GM18870 (cell line): Measurements from ENCODE around the gene ZNF839.
"Not testable (repeated sequence)": the region's sequence is repeated elsewhere in the genome, so short reads cannot be mapped to it uniquely, and the experiment has no call there.

Source experiments
- ATAC-seq: cut with Tn5 transposase; IDR thresholded peaks from one replicate; pipeline ENCODE4 v1.9.1; 2021; ENCODE audit warnings: moderate library complexity; ENCODE audit not compliant: unreplicated experiment

Gene ZNF839

GRCh38 chr14:102335163-102335562, 15.6 kb downstream of the ZNF839 start:
- ATAC-seq, result no peak

- no peak for ATAC-seq
Measured at GRCh38 chr14:102338724-102339123, 19.2 kb downstream of the ZNF839 start.

- ATAC-seq, result no peak
Measured at GRCh38 chr14:102341566-102341965, 22.0 kb downstream of the ZNF839 start.

- no peak for ATAC-seq
Measured at GRCh38 chr14:102342238-102342637, 22.7 kb downstream of the ZNF839 start.

- no peak for ATAC-seq
Measured at GRCh38 chr14:102344084-102344483, 24.5 kb downstream of the ZNF839 start.

- no peak for ATAC-seq
Measured at GRCh38 chr14:102344485-102344884, 24.9 kb downstream of the ZNF839 start.

- no peak for ATAC-seq
Measured at GRCh38 chr14:102345232-102345631, 25.7 kb downstream of the ZNF839 start.

- no peak for ATAC-seq
Measured at GRCh38 chr14:102346645-102347044, 27.1 kb downstream of the ZNF839 start.

GRCh38 chr14:102348376-102348775, 28.8 kb downstream of the ZNF839 start:
- no peak for ATAC-seq

GRCh38 chr14:102351023-102351422, 31.5 kb downstream of the ZNF839 start:
- no peak for ATAC-seq

GRCh38 chr14:102351593-102351992, 32.0 kb downstream of the ZNF839 start:
- ATAC-seq, result not testable (repeated sequence)

GRCh38 chr14:102352213-102352612, 32.7 kb downstream of the ZNF839 start:
- ATAC-seq, result no peak

- ATAC-seq, result no peak
Measured at GRCh38 chr14:102353126-102353619, 33.6 kb downstream of the ZNF839 start.

GRCh38 chr14:102356280-102356679, 36.7 kb downstream of the ZNF839 start:
- no peak for ATAC-seq

GRCh38 chr14:102359341-102359740, 39.8 kb downstream of the ZNF839 start:
- ATAC-seq, result no peak

- ATAC-seq, result no peak
Measured at GRCh38 chr14:102360388-102360787, 40.8 kb downstream of the ZNF839 start.

GRCh38 chr14:102362084-102362483, 42.5 kb downstream of the ZNF839 start:
- ATAC-seq, result peak; percentile 38

GRCh38 chr14:102362545-102363181, 43.1 kb downstream of the ZNF839 start, which contains the start of the genes CINP and TECPR2:
CINP (minus strand) TSS chr14:102362890; CDS start chr14:102362851, 39 bp downstream.
TECPR2 (plus strand) TSS chr14:102362941; CDS start chr14:102376722, 13,781 bp downstream.
- ATAC-seq, result peak; percentile 43

- ATAC-seq, result peak; percentile 21
Measured at GRCh38 chr14:102363182-102363943, 43.8 kb downstream of the ZNF839 start.

- ATAC-seq, result no peak
Measured at GRCh38 chr14:102370305-102370809, 50.8 kb downstream of the ZNF839 start.

- no peak for ATAC-seq
Measured at GRCh38 chr14:102371361-102371760, 51.8 kb downstream of the ZNF839 start.

GRCh38 chr14:102373110-102373509, 53.6 kb downstream of the ZNF839 start:
- ATAC-seq, result no peak
